Mesendoderm (in vitro differentiated cells): ENCODE measurements around the gene CHMP6.

Experiments
- DNase-seq: peaks from one replicate; pipeline ENCODE4 v3.0.0; 2013
- H2AK5ac ChIP-seq: 2 replicates; pipeline ENCODE4 v1.6.1; 2013; ENCODE audit warnings: low read length, inconsistent platforms
- H2BK120ac ChIP-seq: 2 replicates; pipeline ENCODE4 v1.6.1; 2013; ENCODE audit warnings: low read depth, mild to moderate bottlenecking, low read length, moderate library complexity, mixed read lengths
- H2BK15ac ChIP-seq: replicated peaks from 2 replicates; pipeline ENCODE4 v1.6.1; 2013; ENCODE audit warnings: low read depth, mild to moderate bottlenecking, moderate library complexity
- H2BK5ac ChIP-seq: 2 replicates; pipeline ENCODE4 v1.6.1; 2013; ENCODE audit warnings: low read length, inconsistent platforms
- H3K18ac ChIP-seq: 2 replicates; pipeline ENCODE4 v1.6.1; 2013; ENCODE audit warnings: mild to moderate bottlenecking, low read length, mixed read lengths
- H3K23ac ChIP-seq: one replicate; pipeline ENCODE4 v1.6.1; 2013; ENCODE audit warnings: low read length
- H3K27ac ChIP-seq: 2 replicates; pipeline ENCODE4 v1.5.1; 2013; ENCODE audit warnings: low read depth, mild to moderate bottlenecking, inconsistent platforms, low read length, moderate library complexity
- H3K27me3 ChIP-seq: 2 replicates; pipeline ENCODE4 v1.6.1; 2013; ENCODE audit warnings: low read length, control low read depth, mild to moderate bottlenecking, inconsistent platforms; ENCODE audit not compliant: insufficient read depth, poor library complexity
- H3K36me3 ChIP-seq: 2 replicates; pipeline ENCODE4 v1.6.1; 2013; ENCODE audit warnings: low read length, inconsistent platforms; ENCODE audit not compliant: control insufficient read depth, insufficient read depth
- H3K4ac ChIP-seq: one replicate; pipeline ENCODE4 v1.6.1; 2013; ENCODE audit warnings: low read depth, mild to moderate bottlenecking, low read length, moderate library complexity
- H3K4me1 ChIP-seq: 2 replicates; pipeline ENCODE4 v1.6.1; 2013; ENCODE audit warnings: low read depth, low read length, inconsistent platforms; ENCODE audit not compliant: control insufficient read depth
- H3K4me2 ChIP-seq: 2 replicates; pipeline ENCODE4 v1.6.1; 2013; ENCODE audit warnings: low read length
- H3K4me3 ChIP-seq: 2 replicates; pipeline ENCODE4 v1.5.1; 2013; ENCODE audit warnings: mild to moderate bottlenecking, low read length
- H3K56ac ChIP-seq: one replicate; pipeline ENCODE4 v1.6.1; 2013; ENCODE audit warnings: low read length
- H3K79me1 ChIP-seq: 2 replicates; pipeline ENCODE4 v1.6.1; 2013; ENCODE audit warnings: low read length, inconsistent platforms
- H3K79me2 ChIP-seq: 2 replicates; pipeline ENCODE4 v1.6.1; 2013; ENCODE audit warnings: mild to moderate bottlenecking, low read length; ENCODE audit not compliant: control insufficient read depth, insufficient read depth
- H3K9ac ChIP-seq: 2 replicates; pipeline ENCODE4 v1.6.1; 2013; ENCODE audit warnings: low read length, inconsistent platforms
- H4K5ac ChIP-seq: one replicate; pipeline ENCODE4 v1.6.1; 2013; ENCODE audit warnings: low read length
- H4K8ac ChIP-seq: one replicate; pipeline ENCODE4 v1.6.1; 2013; ENCODE audit warnings: low read depth, mild to moderate bottlenecking, control low read depth, low read length, moderate library complexity
- WGBS: extraction: QIAGEN DNeasy Blood & Tissue Kit; methylation state at CpG from one replicate; pipeline ENCODE4 v1.1.7; 2013; ENCODE audit warnings: low lambda C conversion rate, missing lambda C conversion rate; ENCODE audit not compliant: insufficient coverage; ENCODE audit errors: extremely low coverage; 5-methylcytosine and 5-hydroxymethylcytosine counted together

Gene CHMP6

DNA sequence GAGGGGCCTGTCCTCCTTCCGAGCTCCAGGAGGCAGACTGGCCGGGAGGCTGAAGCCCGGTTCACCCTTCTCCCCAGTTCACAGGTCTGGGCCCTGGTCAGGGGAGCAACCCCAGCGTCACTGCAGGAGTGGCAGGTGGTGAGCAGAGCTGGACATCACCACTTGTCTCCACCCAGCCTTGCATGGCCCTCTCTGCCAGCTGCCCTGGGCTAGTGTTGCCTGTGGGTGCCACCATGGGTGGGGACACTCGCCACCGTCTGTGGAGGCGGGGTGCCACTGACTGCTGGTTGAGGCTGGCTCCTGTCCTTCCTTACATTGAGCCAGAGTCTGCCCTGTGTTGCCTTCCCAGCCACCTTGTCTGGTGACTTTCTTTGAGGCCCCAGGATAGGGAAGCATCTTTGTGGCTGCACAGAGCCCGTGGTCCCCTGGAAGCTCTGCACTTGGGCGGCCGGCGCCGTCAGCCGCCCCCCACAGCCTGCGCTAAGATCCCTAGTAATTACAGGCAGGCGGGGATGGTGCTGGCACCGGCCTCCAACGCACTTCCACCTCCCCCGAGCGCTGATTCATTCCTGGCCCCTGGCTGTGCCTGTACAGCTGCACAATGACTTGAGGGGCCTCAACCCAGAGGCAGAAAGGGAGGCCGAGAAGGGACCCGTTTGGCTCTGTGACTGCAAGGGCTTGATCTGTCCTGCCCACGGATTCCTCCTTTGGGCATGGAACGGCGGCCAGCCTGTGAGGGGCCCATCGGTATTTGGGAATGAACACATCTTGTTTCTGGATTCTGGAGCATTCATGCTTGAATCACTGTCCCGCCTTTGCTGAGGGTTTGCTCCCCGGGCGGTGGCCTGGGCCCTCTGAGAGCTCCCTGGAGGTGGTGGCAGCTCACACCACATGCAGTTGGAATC lies 48.5 kb downstream of the CHMP6 start:
- no peaks in the 10 kb centered on the region for H3K4me1 ChIP-seq
- no CpG with 5 or more reads among the region's 28 CpGs for WGBS
- no peak overlapping the region for H3K18ac ChIP-seq
- H3K79me2 ChIP-seq = no peaks in the 10 kb centered on the region
- no peak overlapping the region for H4K5ac ChIP-seq
- H3K23ac ChIP-seq = no peak overlapping the region
- H2BK15ac ChIP-seq = no peak overlapping the region
- H3K4ac ChIP-seq = no peak overlapping the region
- no peak overlapping the region for H3K9ac ChIP-seq
- no peak overlapping the region for H3K27ac ChIP-seq
- H2BK120ac ChIP-seq = no peak overlapping the region
- H3K36me3 ChIP-seq = no peaks in the 10 kb centered on the region
- H3K79me1 ChIP-seq = peaks cover 14% of the 10 kb centered on the region
- H3K56ac ChIP-seq = peak overlapping the region; percentile 15
- no peak overlapping the region for H3K4me2 ChIP-seq
- no peak overlapping the region for H4K8ac ChIP-seq
- no peaks in the 10 kb centered on the region for H3K27me3 ChIP-seq
- H2AK5ac ChIP-seq = no peak overlapping the region
- no peak overlapping the region for H2BK5ac ChIP-seq
- DNase-seq = no peak
- H3K4me3 ChIP-seq = no peak overlapping the region

DNA sequence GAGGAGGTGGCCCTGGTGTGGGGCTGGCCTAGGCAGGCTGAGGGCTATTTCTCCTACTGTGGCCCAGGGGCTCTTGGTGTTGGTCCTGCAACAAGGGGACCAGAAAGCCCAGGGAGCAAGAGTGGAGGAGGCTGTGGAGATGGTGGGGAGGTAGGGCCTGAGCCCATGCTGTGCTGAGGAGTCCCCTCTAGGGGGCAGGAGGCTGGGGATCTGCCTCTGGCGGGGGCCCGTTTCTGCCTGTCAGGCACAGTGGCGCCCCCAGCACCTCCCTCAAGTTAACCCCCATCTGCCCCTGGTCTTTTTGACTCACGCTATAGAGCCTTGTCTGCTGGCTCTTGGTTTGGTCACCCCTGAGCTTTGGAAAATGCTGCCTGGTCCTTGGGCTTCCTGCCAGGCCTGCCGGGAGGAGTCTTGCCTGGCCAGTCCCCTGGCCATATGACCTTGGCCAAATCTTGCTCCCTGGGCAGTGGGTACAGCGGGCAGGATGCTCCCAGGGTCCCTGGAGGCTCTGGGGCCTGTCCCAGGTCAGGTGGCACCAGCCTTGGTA lies 49.2 kb downstream of the CHMP6 start:
- H2AK5ac ChIP-seq = no peak overlapping the region

DNA sequence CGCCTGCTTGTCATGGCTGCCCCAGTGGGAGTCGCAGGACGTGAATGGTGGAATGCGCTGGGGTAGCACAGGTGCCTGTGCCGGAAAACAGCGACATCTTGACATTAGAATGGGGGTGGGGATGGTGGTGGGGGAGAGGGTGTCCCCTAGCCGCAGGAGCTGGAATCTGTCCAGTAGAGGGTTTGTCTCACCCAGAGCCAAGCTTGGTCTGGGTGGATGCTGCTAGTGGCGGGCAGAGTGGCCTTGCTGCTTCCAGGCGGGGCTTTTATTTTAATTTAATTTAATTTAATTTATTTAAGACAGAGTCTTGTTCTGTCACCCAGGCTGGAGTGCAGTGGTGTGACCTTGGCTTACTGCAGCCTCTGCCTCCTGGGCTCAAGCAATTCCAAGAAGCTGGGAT lies 51.0 kb downstream of the CHMP6 start:
- no peak overlapping the region for H4K5ac ChIP-seq
- H3K36me3 ChIP-seq = no peaks in the 10 kb centered on the region
- H3K4me1 ChIP-seq = no peaks in the 10 kb centered on the region
- no CpG with 5 or more reads among the region's 9 CpGs for WGBS
- H3K56ac ChIP-seq = no peak overlapping the region
- no peak overlapping the region for H3K4me2 ChIP-seq
- peaks cover 13% of the 10 kb centered on the region for H3K79me1 ChIP-seq
- H3K27me3 ChIP-seq = no peaks in the 10 kb centered on the region
- H3K4me3 ChIP-seq = no peak overlapping the region
- no peak overlapping the region for H2BK120ac ChIP-seq
- H2BK15ac ChIP-seq = no peak overlapping the region
- H3K27ac ChIP-seq = no peak overlapping the region
- H4K8ac ChIP-seq = no peak overlapping the region
- DNase-seq = no peak
- no peak overlapping the region for H3K18ac ChIP-seq
- H3K4ac ChIP-seq = no peak overlapping the region
- H3K79me2 ChIP-seq = no peaks in the 10 kb centered on the region
- H3K9ac ChIP-seq = no peak overlapping the region
- no peak overlapping the region for H2BK5ac ChIP-seq
- no peak overlapping the region for H2AK5ac ChIP-seq
- no peak overlapping the region for H3K23ac ChIP-seq

More for the DNA sequence above, 49.2 kb downstream of the CHMP6 start:
- DNase-seq = peak; percentile 69
- Histone ChIP-seq H2BK120ac (no peak overlapping the region), H4K5ac (no peak overlapping the region), H3K18ac (no peak overlapping the region), H3K27ac (no peak overlapping the region), H4K8ac (no peak overlapping the region), H3K79me2 (no peaks in the 10 kb centered on the region), H2BK5ac (no peak overlapping the region), H3K4me2 (no peak overlapping the region), H3K23ac (no peak overlapping the region), H3K4me3 (no peak overlapping the region), H3K4ac (no peak overlapping the region), H2BK15ac (no peak overlapping the region), H3K9ac (no peak overlapping the region), H3K4me1 (no peaks in the 10 kb centered on the region), H3K79me1 (peaks cover 12% of the 10 kb centered on the region), H3K56ac (peak overlapping the region; percentile 15), H3K36me3 (no peaks in the 10 kb centered on the region), H3K27me3 (no peaks in the 10 kb centered on the region)
- no CpG with 5 or more reads among the region's 6 CpGs for WGBS

DNA sequence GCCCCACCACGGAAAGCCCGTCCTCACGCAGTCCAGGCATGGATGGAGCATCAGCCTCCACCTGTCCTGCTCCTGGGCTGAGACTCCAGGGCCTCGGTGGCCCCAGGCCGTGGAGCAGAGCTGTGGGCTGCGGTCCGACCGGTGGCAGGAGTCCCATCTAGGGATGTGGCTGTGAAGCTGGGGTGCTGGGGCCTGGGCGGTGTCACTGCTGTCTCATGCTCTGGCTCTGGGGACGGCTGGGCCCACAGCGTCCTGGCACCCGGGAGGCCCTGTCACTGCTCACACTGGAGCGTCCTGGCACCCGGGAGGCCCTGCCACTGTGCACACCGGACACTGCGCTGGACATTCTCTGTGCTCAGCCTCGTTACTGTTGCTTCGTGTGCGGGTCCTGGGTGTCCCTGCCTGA lies 51.7 kb downstream of the CHMP6 start:
- Histone ChIP-seq H3K79me2 (no peaks in the 10 kb centered on the region), H3K79me1 (peaks cover 14% of the 10 kb centered on the region), H2AK5ac (no peak overlapping the region), H3K23ac (peak overlapping the region; percentile 57), H3K9ac (no peak overlapping the region), H3K27ac (no peak overlapping the region), H3K36me3 (no peaks in the 10 kb centered on the region), H3K27me3 (no peaks in the 10 kb centered on the region), H2BK120ac (no peak overlapping the region), H4K5ac (no peak overlapping the region), H3K18ac (no peak overlapping the region), H3K4me2 (no peak overlapping the region), H3K4ac (no peak overlapping the region), H4K8ac (no peak overlapping the region), H3K56ac (no peak overlapping the region), H2BK5ac (no peak overlapping the region), H2BK15ac (no peak overlapping the region), H3K4me3 (no peak overlapping the region), H3K4me1 (no peaks in the 10 kb centered on the region)
- no peak for DNase-seq
- WGBS = no CpG with 5 or more reads among the region's 19 CpGs

DNA sequence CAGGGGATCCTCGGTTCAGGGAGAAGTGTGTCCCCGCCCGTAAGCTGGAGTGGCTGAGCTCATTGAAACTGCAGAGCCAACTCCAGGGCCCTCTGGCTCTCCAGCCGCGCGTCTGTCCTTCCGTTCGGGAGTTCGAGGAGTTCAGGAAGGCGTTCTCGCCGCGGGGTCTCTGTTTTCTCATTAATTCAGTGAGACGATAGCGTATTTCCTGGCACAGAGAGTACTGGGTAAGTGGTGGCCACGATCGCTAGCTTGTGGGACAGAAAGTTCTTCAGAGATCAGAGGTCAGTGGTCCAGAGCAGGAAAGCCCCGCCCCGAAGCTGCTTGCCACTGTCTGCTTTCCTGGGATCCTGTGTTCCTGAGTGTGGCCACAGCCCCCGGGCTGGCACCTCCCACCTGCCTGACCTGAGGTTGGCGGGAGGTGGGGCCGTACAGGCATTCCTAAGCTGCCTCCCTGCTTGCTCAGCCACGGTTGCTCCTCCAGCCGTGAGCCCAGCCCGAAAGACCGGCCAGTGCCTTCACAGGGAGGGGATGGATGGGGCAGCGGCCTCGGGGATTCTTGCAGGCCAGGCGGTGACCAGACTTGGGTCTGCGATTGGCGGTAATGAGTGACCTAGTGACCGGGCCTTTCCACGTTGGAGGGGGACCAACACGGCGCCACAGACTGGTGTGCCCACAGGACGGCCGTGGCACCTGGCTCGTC lies 52.2 kb downstream of the CHMP6 start:
- Histone ChIP-seq H3K4me1 (no peaks in the 10 kb centered on the region), H3K27ac (no peak overlapping the region), H3K27me3 (no peaks in the 10 kb centered on the region), H2BK120ac (no peak overlapping the region), H3K18ac (no peak overlapping the region), H3K4ac (no peak overlapping the region), H3K36me3 (no peaks in the 10 kb centered on the region), H3K56ac (no peak overlapping the region), H2BK5ac (no peak overlapping the region), H4K8ac (no peak overlapping the region), H3K79me1 (peaks cover 14% of the 10 kb centered on the region), H4K5ac (no peak overlapping the region), H2BK15ac (no peak overlapping the region), H3K4me3 (no peak overlapping the region), H3K23ac (no peak overlapping the region), H3K79me2 (no peaks in the 10 kb centered on the region), H2AK5ac (no peak overlapping the region), H3K4me2 (no peak overlapping the region), H3K9ac (no peak overlapping the region)
- DNase-seq = peak; percentile 90
- no CpG with 5 or more reads among the region's 38 CpGs for WGBS
